Caco-2 (cell line): ENCODE measurements around the gene ZNF358. TPM values are rescaled to one million over a fixed set of nuclear protein-coding genes. Genes with fewer than 3 reads are reported as not detected.

ENCODE experiments used
- BruUV-seq: library from RNA; stranded (reverse); fragments of 400-500 nt; replicated peaks from 2 replicates; lab custom pipeline; 2021; lab: Mats Ljungman, UMichigan
- CTCF ChIA-PET: fragments of 300-600 bp; sonication (Branson Sonifier 250); formaldehyde crosslinking; loops from one replicate; lab custom pipeline; 2022; ENCODE audit warnings: antibody characterized with exemption; lab: Charles Lee
- POLR2A ChIA-PET: fragments of 300-600 bp; sonication (Branson Sonifier 250); formaldehyde crosslinking; loops from one replicate; lab custom pipeline; 2022; ENCODE audit warnings: antibody characterized with exemption; lab: Charles Lee
- DNase-seq, 2 experiments: peaks; one replicate each; pipeline versions ENCODE4 v3.0.0 to v3.0.0-alpha.2; 2020 to 2022
- H3K27me3 ChIP-seq: replicated peaks from 2 replicates; pipeline ENCODE4 v1.6.0; 2011; ENCODE audit warnings: low read length; ENCODE audit not compliant: control insufficient read depth, insufficient read depth
- H3K36me3 ChIP-seq: 2 replicates; pipeline ENCODE4 v1.5.1; 2011; ENCODE audit warnings: low read length; ENCODE audit not compliant: control insufficient read depth, insufficient read depth
- H3K4me1 ChIP-seq: fragments of 250-450 bp; sonication (Bioruptor Pico); 2 replicates; pipeline ENCODE4 v1.5.1; 2020; ENCODE audit warnings: mild to moderate bottlenecking
- H3K4me3 ChIP-seq: 2 replicates; pipeline ENCODE4 v1.5.1; 2011; ENCODE audit warnings: low read depth, mild to moderate bottlenecking, control low read depth, low read length
- H3K9me3 ChIP-seq: fragments of 250-450 bp; sonication (Bioruptor Pico); 2 replicates; pipeline ENCODE4 v1.5.1; 2020; ENCODE audit warnings: mild to moderate bottlenecking, moderate library complexity
- H3K27ac Mint-ChIP-seq: one replicate; pipeline ENCODE4 v1.8.0; 2022; ENCODE audit warnings: mixed read lengths; ENCODE audit not compliant: unreplicated experiment
- H3K27me3 Mint-ChIP-seq: one replicate; pipeline ENCODE4 v1.8.0; 2022; ENCODE audit warnings: mixed read lengths; ENCODE audit not compliant: insufficient read depth, unreplicated experiment
- H3K36me3 Mint-ChIP-seq: one replicate; pipeline ENCODE4 v1.8.0; 2022; ENCODE audit warnings: mild to moderate bottlenecking, mixed read lengths; ENCODE audit not compliant: insufficient read depth, unreplicated experiment
- H3K4me1 Mint-ChIP-seq: one replicate; pipeline ENCODE4 v1.8.0; 2022; ENCODE audit warnings: low read depth, mixed read lengths; ENCODE audit not compliant: unreplicated experiment
- H3K4me3 Mint-ChIP-seq: one replicate; pipeline ENCODE4 v1.8.0; 2022; ENCODE audit warnings: mild to moderate bottlenecking, moderate library complexity, mixed read lengths; ENCODE audit not compliant: unreplicated experiment
- H3K9me3 Mint-ChIP-seq: one replicate; pipeline ENCODE4 v1.8.0; 2022; ENCODE audit warnings: mixed read lengths; ENCODE audit not compliant: unreplicated experiment
- intact Hi-C: fragments of 100-400 bp; cut with micrococcal nuclease; formaldehyde crosslinking; loops from one replicate; pipeline ENCODE4 v1.10.0; 2022; ENCODE audit not compliant: unreplicated experiment
- total RNA-seq: library from RNA; stranded (reverse); gene quantifications from 2 replicates; pipeline ENCODE4 v1.2.3, GENCODE V29; 2022
- TF ChIP-seq, protein P1 (sequence below), 2 experiments: fragments of 200-600 bp in 1 of 2; IDR thresholded peaks; 1 replicate in 1 of 2; 2 replicates in 1 of 2; pipeline versions ENCODE4 v1.5.1 to v1.8.0; 2011 to 2022; ENCODE audit warnings: antibody characterized with exemption in 1 of 2, control low read depth in 1 of 2, inconsistent platforms in 1 of 2, low read depth in 1 of 2, low read length in 1 of 2, mild to moderate bottlenecking in 1 of 2, moderate library complexity in 1 of 2; ENCODE audit not compliant: insufficient read depth in 1 of 2, severe bottlenecking in 1 of 2, unreplicated experiment in 1 of 2

The ZNF358 gene
- total RNA-seq, 1 experiment from 2014 or later = 29.4 TPM

DNA sequence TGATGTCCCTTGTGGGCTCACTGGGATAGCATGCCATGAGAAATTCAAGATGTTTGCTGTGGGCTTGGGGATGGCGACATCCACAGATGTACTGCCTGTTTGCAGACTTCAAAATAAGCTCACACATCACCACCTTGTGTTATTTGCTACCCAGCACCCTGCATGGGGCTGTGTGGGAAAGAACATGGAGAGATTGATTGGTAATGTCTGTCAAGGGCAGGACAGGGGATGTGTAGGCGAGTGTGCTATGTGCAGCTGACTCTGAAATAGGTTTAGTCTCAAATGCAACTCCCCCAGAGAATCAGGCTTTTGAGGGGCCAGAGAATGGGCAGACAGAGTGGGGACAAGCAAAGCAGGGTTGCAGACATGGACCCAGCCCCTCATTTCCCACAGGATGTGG, 44.4 kb downstream of the ZNF358 start:
- ChIA-PET CTCF (interaction anchor here (0.6 kb wide), 1 partner anchor 59 kb away, joined by 3 read pairs; no protein-coding TSS in a partner anchor), POLR2A (no interaction called here)
- H3K9me3 ChIP-seq = no peaks in the 10 kb centered on the region
- no TSS peak for BruUV-seq
- DNase-seq = no peak
- Mint-ChIP-seq H3K9me3 (no peaks in the 10 kb centered on the region), H3K4me3 (no peak overlapping the region), H3K27me3 (no peaks in the 10 kb centered on the region), H3K36me3 (peaks cover 6% of the 10 kb centered on the region), H3K27ac (no peak overlapping the region), H3K4me1 (no peaks in the 10 kb centered on the region)
- H3K4me1 ChIP-seq = no peaks in the 10 kb centered on the region
- H3K27me3 ChIP-seq = no peaks in the 10 kb centered on the region
- TF ChIP-seq, protein P1, sequence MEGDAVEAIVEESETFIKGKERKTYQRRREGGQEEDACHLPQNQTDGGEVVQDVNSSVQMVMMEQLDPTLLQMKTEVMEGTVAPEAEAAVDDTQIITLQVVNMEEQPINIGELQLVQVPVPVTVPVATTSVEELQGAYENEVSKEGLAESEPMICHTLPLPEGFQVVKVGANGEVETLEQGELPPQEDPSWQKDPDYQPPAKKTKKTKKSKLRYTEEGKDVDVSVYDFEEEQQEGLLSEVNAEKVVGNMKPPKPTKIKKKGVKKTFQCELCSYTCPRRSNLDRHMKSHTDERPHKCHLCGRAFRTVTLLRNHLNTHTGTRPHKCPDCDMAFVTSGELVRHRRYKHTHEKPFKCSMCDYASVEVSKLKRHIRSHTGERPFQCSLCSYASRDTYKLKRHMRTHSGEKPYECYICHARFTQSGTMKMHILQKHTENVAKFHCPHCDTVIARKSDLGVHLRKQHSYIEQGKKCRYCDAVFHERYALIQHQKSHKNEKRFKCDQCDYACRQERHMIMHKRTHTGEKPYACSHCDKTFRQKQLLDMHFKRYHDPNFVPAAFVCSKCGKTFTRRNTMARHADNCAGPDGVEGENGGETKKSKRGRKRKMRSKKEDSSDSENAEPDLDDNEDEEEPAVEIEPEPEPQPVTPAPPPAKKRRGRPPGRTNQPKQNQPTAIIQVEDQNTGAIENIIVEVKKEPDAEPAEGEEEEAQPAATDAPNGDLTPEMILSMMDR (IDR thresholded peaks at IDR 0.05; ENCODE audit: insufficient read depth in 1 of 2, low read depth in 1 of 2, low read length in 1 of 2, severe bottlenecking in 1 of 2, unreplicated experiment in 1 of 2) = no peak
- intact Hi-C loops = no loop called here
- H3K4me3 ChIP-seq = no peak overlapping the region
- H3K36me3 ChIP-seq = no peaks in the 10 kb centered on the region

DNA sequence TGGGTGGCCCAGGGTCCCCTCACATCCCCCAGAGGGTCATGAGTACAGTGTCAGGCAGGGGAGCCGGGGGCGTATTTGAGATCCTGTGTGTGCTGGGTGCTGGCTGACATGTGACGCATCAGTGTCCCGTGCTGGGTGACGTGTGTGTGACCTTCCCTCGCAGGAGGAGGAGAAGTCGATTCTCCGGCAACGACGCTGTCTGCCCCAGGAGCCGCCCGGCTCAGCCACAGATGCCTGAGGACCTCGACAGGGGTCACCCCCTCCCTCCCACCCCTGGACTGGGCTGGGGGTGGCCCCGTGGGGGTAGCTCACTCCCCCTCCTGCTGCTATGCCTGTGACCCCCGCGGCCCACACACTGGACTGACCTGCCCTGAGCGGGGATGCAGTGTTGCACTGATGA, 45.4 kb downstream of the ZNF358 start:
- Mint-ChIP-seq H3K4me3 (no peak overlapping the region), H3K27me3 (no peaks in the 10 kb centered on the region), H3K9me3 (no peaks in the 10 kb centered on the region), H3K4me1 (no peaks in the 10 kb centered on the region), H3K36me3 (peaks cover 6% of the 10 kb centered on the region), H3K27ac (no peak overlapping the region)
- no peaks in the 10 kb centered on the region for H3K36me3 ChIP-seq
- POLR2A ChIA-PET = no interaction called here
- BruUV-seq = no TSS peak
- no peaks in the 10 kb centered on the region for H3K9me3 ChIP-seq
- TF ChIP-seq, protein P1 (IDR thresholded peaks at IDR 0.05; ENCODE audit: insufficient read depth in 1 of 2, low read depth in 1 of 2, low read length in 1 of 2, severe bottlenecking in 1 of 2, unreplicated experiment in 1 of 2) = no peak
- no peaks in the 10 kb centered on the region for H3K4me1 ChIP-seq
- intact Hi-C loops = no loop called here
- H3K4me3 ChIP-seq = no peak overlapping the region
- CTCF ChIA-PET = no interaction called here
- no peaks in the 10 kb centered on the region for H3K27me3 ChIP-seq
- no peak for DNase-seq

DNA sequence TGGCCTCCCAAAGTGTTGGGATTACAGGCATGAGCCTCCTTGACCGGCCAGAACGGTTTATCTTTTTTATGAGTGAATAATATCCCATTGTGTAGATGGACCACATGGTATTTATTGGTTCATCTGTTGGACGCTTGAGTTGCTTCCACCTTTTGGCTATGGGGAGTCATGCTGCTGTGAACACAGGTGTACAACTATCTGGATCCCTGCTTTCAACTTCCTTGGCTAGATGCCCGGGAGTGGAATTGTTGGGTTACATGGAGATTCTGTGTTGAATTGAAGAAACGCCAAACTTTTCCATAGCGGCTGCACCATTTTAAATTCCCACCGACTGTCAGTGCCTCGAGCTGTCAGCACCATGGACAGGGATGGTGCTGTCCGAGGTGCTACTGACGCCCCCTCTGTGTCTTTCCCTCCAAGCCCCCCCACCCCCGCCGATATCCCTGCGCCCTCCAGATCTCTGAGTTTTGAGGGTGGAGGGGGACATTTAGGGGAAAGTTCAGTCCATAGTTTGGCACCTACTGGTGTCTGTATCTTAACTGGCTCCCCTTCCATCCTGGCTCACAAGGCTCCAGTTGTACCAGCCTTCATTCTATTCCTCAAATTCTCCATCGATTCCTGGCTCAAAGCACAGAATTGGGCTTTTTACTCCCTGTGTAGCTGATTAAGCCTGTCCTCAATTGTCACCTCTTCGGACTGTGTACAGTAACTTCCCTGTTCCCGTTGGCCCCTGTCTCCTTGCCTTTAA, 46.9 kb downstream of the ZNF358 start:
- CTCF ChIA-PET = no interaction called here

More for the DNA sequence above, 46.9 kb downstream of the ZNF358 start:
- H3K4me1 ChIP-seq = no peaks in the 10 kb centered on the region
- Mint-ChIP-seq H3K36me3 (no peaks in the 10 kb centered on the region), H3K9me3 (no peaks in the 10 kb centered on the region), H3K4me1 (no peaks in the 10 kb centered on the region), H3K27me3 (no peaks in the 10 kb centered on the region), H3K27ac (no peak overlapping the region), H3K4me3 (no peak overlapping the region)
- TF ChIP-seq, protein P1 (IDR thresholded peaks at IDR 0.05; ENCODE audit: insufficient read depth in 1 of 2, low read depth in 1 of 2, low read length in 1 of 2, severe bottlenecking in 1 of 2, unreplicated experiment in 1 of 2) = no peak
- BruUV-seq = no TSS peak
- POLR2A ChIA-PET = no interaction called here
- no peaks in the 10 kb centered on the region for H3K36me3 ChIP-seq
- no peaks in the 10 kb centered on the region for H3K27me3 ChIP-seq
- no peaks in the 10 kb centered on the region for H3K9me3 ChIP-seq
- H3K4me3 ChIP-seq = no peak overlapping the region
- peak in 1 of 2 experiments; percentile 36 for DNase-seq
- intact Hi-C loops = no loop called here
